ENCODE measurements around the gene PI3. TPM values are rescaled to one million over a fixed set of nuclear protein-coding genes. Genes with fewer than 3 reads are reported as not detected.

PI3 gene
- total RNA-seq, 5 donors from 2014 or later (not counting 1 experiment from before 2014, with no cell fraction given): 0.51 TPM; not detected in 4

GRCh38 chr20:45206725-45207124 is 32.0 kb downstream of the PI3 start, which contains the start of gene SEMG1:
Gene SEMG1 (plus strand): TSS chr20:45207033. CDS start chr20:45207054, 21 bp downstream.
- no peak for ATAC-seq (replicated peaks in 1 of 4)
- Histone ChIP-seq H3K4me3 (ENCODE audit: control insufficient read depth in 1 of 2, extremely low read depth in 1 of 2, low read length in 1 of 2) (no peak within 1 kb of the TSS), H3K27me3 (replicated peaks in 1 of 2; ENCODE audit: control insufficient read depth in 2 of 2, extremely low read depth in 1 of 2, insufficient read depth in 2 of 2, low read length in 1 of 2) (peaks cover 0 to 7% of the 10 kb centered on the region in 2 experiments), H3K27ac (ENCODE audit: low read length) (no peak within 1 kb of the TSS), H3K36me3 (ENCODE audit: control insufficient read depth in 2 of 2, extremely low read depth in 1 of 2, insufficient read depth in 1 of 2, low read length in 1 of 2) (no peaks in the 10 kb centered on the region), H3K9me3 (no peaks in the 10 kb centered on the region), H3K4me1 (ENCODE audit: control insufficient read depth in 1 of 2, extremely low read depth in 1 of 2, insufficient read depth in 2 of 2, low read length in 2 of 2) (no peaks in the 10 kb centered on the region)
- no CpG with 5 or more reads among the region's 1 CpG for WGBS (ENCODE audit: insufficient coverage)
- Mint-ChIP-seq H3K4me3 (no peak within 1 kb of the TSS), H3K9me3 (peaks cover 5 to 9% (median 6%) of the 10 kb centered on the region in 3 donors), H3K4me1 (no peaks in the 10 kb centered on the region), H3K36me3 (no peaks in the 10 kb centered on the region), H3K27me3 (peaks cover 43 to 47% of the 10 kb centered on the region in 2 donors), H3K27ac (no peak within 1 kb of the TSS)
- no peak for DNase-seq
- POLR2A ChIA-PET: no interaction called here
- CTCF ChIA-PET: interaction anchor here in 1 of 2 donors (0.6 to 0.7 kb wide), 2 partner anchors 9 to 18 kb away, joined by 3 to 4 read pairs; no protein-coding TSS in a partner anchor

- H3K4me1 ChIP-seq (ENCODE audit: control insufficient read depth in 1 of 2, extremely low read depth in 1 of 2, insufficient read depth in 2 of 2, low read length in 2 of 2): no peaks in the 10 kb centered on the region
- H3K27me3 ChIP-seq (replicated peaks in 1 of 2; ENCODE audit: control insufficient read depth in 2 of 2, extremely low read depth in 1 of 2, insufficient read depth in 2 of 2, low read length in 1 of 2): peaks cover 0 to 3% of the 10 kb centered on the region in 2 experiments
- Mint-ChIP-seq H3K27ac (no peak overlapping the region), H3K4me3 (no peak overlapping the region), H3K36me3 (no peaks in the 10 kb centered on the region), H3K9me3 (no peaks in the 10 kb centered on the region), H3K4me1 (no peaks in the 10 kb centered on the region), H3K27me3 (peaks cover 45 to 49% of the 10 kb centered on the region in 2 donors)
- H3K4me3 ChIP-seq (ENCODE audit: control insufficient read depth in 1 of 2, extremely low read depth in 1 of 2, low read length in 1 of 2): no peak overlapping the region
- no peaks in the 10 kb centered on the region for H3K9me3 ChIP-seq
- POLR2A ChIA-PET: no interaction called here
- ATAC-seq (replicated peaks in 1 of 4) (no peak), DNase-seq (no peak)
- no CpG with 5 or more reads among the region's 1 CpG for WGBS (ENCODE audit: insufficient coverage)
- CTCF ChIA-PET: no interaction called here
- no peaks in the 10 kb centered on the region for H3K36me3 ChIP-seq (ENCODE audit: control insufficient read depth in 2 of 2, extremely low read depth in 1 of 2, insufficient read depth in 1 of 2, low read length in 1 of 2)
- no peak overlapping the region for H3K27ac ChIP-seq (ENCODE audit: low read length)
These were observed 35.2 kb downstream of the PI3 start for GRCh38 chr20:45209924-45210323.

GRCh38 chr20:45211569-45212474 is 37.1 kb downstream of the PI3 start:
- Histone ChIP-seq H3K4me3 (ENCODE audit: control insufficient read depth in 1 of 2, extremely low read depth in 1 of 2, low read length in 1 of 2) (no peak overlapping the region), H3K36me3 (ENCODE audit: control insufficient read depth in 2 of 2, extremely low read depth in 1 of 2, insufficient read depth in 1 of 2, low read length in 1 of 2) (no peaks in the 10 kb centered on the region), H3K27me3 (replicated peaks in 1 of 2; ENCODE audit: control insufficient read depth in 2 of 2, extremely low read depth in 1 of 2, insufficient read depth in 2 of 2, low read length in 1 of 2) (peaks cover 0 to 3% of the 10 kb centered on the region in 2 experiments), H3K27ac (ENCODE audit: low read length) (no peak overlapping the region), H3K4me1 (ENCODE audit: control insufficient read depth in 1 of 2, extremely low read depth in 1 of 2, insufficient read depth in 2 of 2, low read length in 2 of 2) (no peaks in the 10 kb centered on the region), H3K9me3 (no peaks in the 10 kb centered on the region)
- ChIA-PET CTCF (no interaction called here), POLR2A (no interaction called here)
- no peak overlapping the region for H3K27ac Mint-ChIP-seq
- DNase-seq: no peak
- no peak overlapping the region for H3K4me3 Mint-ChIP-seq
- peaks cover 32 to 35% of the 10 kb centered on the region in 2 donors for H3K27me3 Mint-ChIP-seq
- no peaks in the 10 kb centered on the region for H3K36me3 Mint-ChIP-seq
- no peaks in the 10 kb centered on the region for H3K4me1 Mint-ChIP-seq
- no peaks in the 10 kb centered on the region for H3K9me3 Mint-ChIP-seq
- no peak for ATAC-seq (replicated peaks in 1 of 4)

GRCh38 chr20:45212836-45213235 is 38.1 kb downstream of the PI3 start:
- H3K36me3 Mint-ChIP-seq: no peaks in the 10 kb centered on the region
- no peaks in the 10 kb centered on the region for H3K9me3 Mint-ChIP-seq
- no CpG with 5 or more reads among the region's 3 CpGs for WGBS (ENCODE audit: insufficient coverage)
- no peaks in the 10 kb centered on the region for H3K4me1 ChIP-seq (ENCODE audit: control insufficient read depth in 1 of 2, extremely low read depth in 1 of 2, insufficient read depth in 2 of 2, low read length in 2 of 2)
- peaks cover 28 to 31% of the 10 kb centered on the region in 2 donors for H3K27me3 Mint-ChIP-seq
- ChIA-PET CTCF (no interaction called here), POLR2A (no interaction called here)
- DNase-seq (no peak), ATAC-seq (replicated peaks in 1 of 4) (no peak)
- no peaks in the 10 kb centered on the region for H3K36me3 ChIP-seq (ENCODE audit: control insufficient read depth in 2 of 2, extremely low read depth in 1 of 2, insufficient read depth in 1 of 2, low read length in 1 of 2)
- H3K4me1 Mint-ChIP-seq: no peaks in the 10 kb centered on the region
- H3K27me3 ChIP-seq (replicated peaks in 1 of 2; ENCODE audit: control insufficient read depth in 2 of 2, extremely low read depth in 1 of 2, insufficient read depth in 2 of 2, low read length in 1 of 2): peaks cover 0 to 3% of the 10 kb centered on the region in 2 experiments
- no peak overlapping the region for H3K27ac Mint-ChIP-seq
- H3K4me3 Mint-ChIP-seq: no peak overlapping the region
- no peak overlapping the region for H3K4me3 ChIP-seq (ENCODE audit: control insufficient read depth in 1 of 2, extremely low read depth in 1 of 2, low read length in 1 of 2)
- no peak overlapping the region for H3K27ac ChIP-seq (ENCODE audit: low read length)
- H3K9me3 ChIP-seq: no peaks in the 10 kb centered on the region

- Mint-ChIP-seq H3K4me3 (no peak overlapping the region), H3K36me3 (no peaks in the 10 kb centered on the region), H3K4me1 (no peaks in the 10 kb centered on the region), H3K27ac (no peak overlapping the region), H3K27me3 (peaks cover 38 to 46% of the 10 kb centered on the region in 2 donors), H3K9me3 (no peaks in the 10 kb centered on the region)
- 51% methylated on average over 3 of the region's 4 CpGs for WGBS (ENCODE audit: insufficient coverage)
- Histone ChIP-seq H3K27ac (ENCODE audit: low read length) (no peak overlapping the region), H3K9me3 (no peaks in the 10 kb centered on the region), H3K36me3 (ENCODE audit: control insufficient read depth in 2 of 2, extremely low read depth in 1 of 2, insufficient read depth in 1 of 2, low read length in 1 of 2) (no peaks in the 10 kb centered on the region), H3K27me3 (replicated peaks in 1 of 2; ENCODE audit: control insufficient read depth in 2 of 2, extremely low read depth in 1 of 2, insufficient read depth in 2 of 2, low read length in 1 of 2) (peaks cover 2 to 5% of the 10 kb centered on the region in 2 experiments), H3K4me1 (ENCODE audit: control insufficient read depth in 1 of 2, extremely low read depth in 1 of 2, insufficient read depth in 2 of 2, low read length in 2 of 2) (no peaks in the 10 kb centered on the region), H3K4me3 (ENCODE audit: control insufficient read depth in 1 of 2, extremely low read depth in 1 of 2, low read length in 1 of 2) (no peak overlapping the region)
- ATAC-seq (replicated peaks in 1 of 4): no peak
- DNase-seq: no peak
- POLR2A ChIA-PET: no interaction called here
- CTCF ChIA-PET: no interaction called here
These were observed 43.4 kb downstream of the PI3 start for GRCh38 chr20:45218124-45218523.

- ATAC-seq (replicated peaks in 1 of 4) (no peak), DNase-seq (no peak)
- Mint-ChIP-seq H3K27ac (no peak overlapping the region), H3K36me3 (no peaks in the 10 kb centered on the region), H3K27me3 (peaks cover 39 to 46% of the 10 kb centered on the region in 2 donors), H3K4me1 (no peaks in the 10 kb centered on the region), H3K4me3 (no peak overlapping the region), H3K9me3 (no peaks in the 10 kb centered on the region)
- H3K27ac ChIP-seq (ENCODE audit: low read length): no peak overlapping the region
- 95% methylated on average over 2 of the region's 2 CpGs for WGBS (ENCODE audit: insufficient coverage)
- CTCF ChIA-PET: no interaction called here
- no peaks in the 10 kb centered on the region for H3K4me1 ChIP-seq (ENCODE audit: control insufficient read depth in 1 of 2, extremely low read depth in 1 of 2, insufficient read depth in 2 of 2, low read length in 2 of 2)
- H3K36me3 ChIP-seq (ENCODE audit: control insufficient read depth in 2 of 2, extremely low read depth in 1 of 2, insufficient read depth in 1 of 2, low read length in 1 of 2): no peaks in the 10 kb centered on the region
- H3K4me3 ChIP-seq (ENCODE audit: control insufficient read depth in 1 of 2, extremely low read depth in 1 of 2, low read length in 1 of 2): no peak overlapping the region
- POLR2A ChIA-PET: no interaction called here
- H3K27me3 ChIP-seq (replicated peaks in 1 of 2; ENCODE audit: control insufficient read depth in 2 of 2, extremely low read depth in 1 of 2, insufficient read depth in 2 of 2, low read length in 1 of 2): peaks cover 2 to 5% of the 10 kb centered on the region in 2 experiments
- H3K9me3 ChIP-seq: no peaks in the 10 kb centered on the region
These were observed 43.9 kb downstream of the PI3 start for GRCh38 chr20:45218636-45219035.
